Small intestine (tissue), 7 donors: Measurements from ENCODE around the gene LOC128125822.

ENCODE experiments used
- DNase-seq, 2 donors: peaks; one replicate each; pipeline versions ENCODE4 v3.0.0 to v3.0.0-alpha.2; 2013
- FAIRE-seq: peaks from 2 replicates; lab custom pipeline; 2012; peaks lifted over from hg19 to GRCh38; lab: Jason Lieb, UNC
- H3K27ac ChIP-seq, 3 donors: one replicate each; pipeline ENCODE4 v1.5.1; 2013; ENCODE audit warnings: low read length in 2 of 3, mild to moderate bottlenecking in 2 of 3, control low read depth in 1 of 3, inconsistent platforms in 1 of 3, low read depth in 1 of 3, moderate library complexity in 1 of 3
- H3K27me3 ChIP-seq, 3 donors: one replicate each; pipeline ENCODE4 v1.6.1; 2013; ENCODE audit warnings: low read length in 3 of 3, inconsistent platforms in 1 of 3; ENCODE audit not compliant: control insufficient read depth in 3 of 3, insufficient read depth in 3 of 3
- H3K36me3 ChIP-seq, 3 donors: one replicate each; pipeline ENCODE4 v1.6.1; 2013; ENCODE audit warnings: low read length in 3 of 3, inconsistent platforms in 1 of 3, low read depth in 1 of 3, mild to moderate bottlenecking in 1 of 3, moderate library complexity in 1 of 3; ENCODE audit not compliant: control insufficient read depth in 3 of 3, insufficient read depth in 2 of 3
- H3K4me1 ChIP-seq, 3 donors: one replicate each; pipeline ENCODE4 v1.6.1; 2013; ENCODE audit warnings: low read length in 2 of 3, inconsistent platforms in 1 of 3, low read depth in 1 of 3, mild to moderate bottlenecking in 1 of 3, moderate library complexity in 1 of 3; ENCODE audit not compliant: control insufficient read depth in 3 of 3, insufficient read depth in 2 of 3
- H3K4me3 ChIP-seq, 3 donors: one replicate each; pipeline ENCODE4 v1.5.1; 2013; ENCODE audit warnings: low read length in 3 of 3, control low read depth in 1 of 3, inconsistent platforms in 1 of 3, low read depth in 1 of 3, mild to moderate bottlenecking in 1 of 3, moderate library complexity in 1 of 3
- H3K9me3 ChIP-seq, 2 donors: one replicate each; pipeline ENCODE4 v1.6.1; 2013; ENCODE audit warnings: low read depth in 1 of 2, low read length in 1 of 2; ENCODE audit not compliant: control insufficient read depth in 2 of 2, insufficient read depth in 1 of 2
- WGBS, 3 donors: extraction: QIAGEN DNeasy Blood & Tissue Kit; methylation state at CpG; one replicate each; pipeline ENCODE4 v1.1.7; 2013; 5-methylcytosine and 5-hydroxymethylcytosine counted together
- donor health status: healthy with polysubstance abuse.
- donor health status: control.
- donor health status: control.
- donor health status: Bipolar disorder and iron deficiency.
- donor health status: healthy.

Gene LOC128125822

DNA sequence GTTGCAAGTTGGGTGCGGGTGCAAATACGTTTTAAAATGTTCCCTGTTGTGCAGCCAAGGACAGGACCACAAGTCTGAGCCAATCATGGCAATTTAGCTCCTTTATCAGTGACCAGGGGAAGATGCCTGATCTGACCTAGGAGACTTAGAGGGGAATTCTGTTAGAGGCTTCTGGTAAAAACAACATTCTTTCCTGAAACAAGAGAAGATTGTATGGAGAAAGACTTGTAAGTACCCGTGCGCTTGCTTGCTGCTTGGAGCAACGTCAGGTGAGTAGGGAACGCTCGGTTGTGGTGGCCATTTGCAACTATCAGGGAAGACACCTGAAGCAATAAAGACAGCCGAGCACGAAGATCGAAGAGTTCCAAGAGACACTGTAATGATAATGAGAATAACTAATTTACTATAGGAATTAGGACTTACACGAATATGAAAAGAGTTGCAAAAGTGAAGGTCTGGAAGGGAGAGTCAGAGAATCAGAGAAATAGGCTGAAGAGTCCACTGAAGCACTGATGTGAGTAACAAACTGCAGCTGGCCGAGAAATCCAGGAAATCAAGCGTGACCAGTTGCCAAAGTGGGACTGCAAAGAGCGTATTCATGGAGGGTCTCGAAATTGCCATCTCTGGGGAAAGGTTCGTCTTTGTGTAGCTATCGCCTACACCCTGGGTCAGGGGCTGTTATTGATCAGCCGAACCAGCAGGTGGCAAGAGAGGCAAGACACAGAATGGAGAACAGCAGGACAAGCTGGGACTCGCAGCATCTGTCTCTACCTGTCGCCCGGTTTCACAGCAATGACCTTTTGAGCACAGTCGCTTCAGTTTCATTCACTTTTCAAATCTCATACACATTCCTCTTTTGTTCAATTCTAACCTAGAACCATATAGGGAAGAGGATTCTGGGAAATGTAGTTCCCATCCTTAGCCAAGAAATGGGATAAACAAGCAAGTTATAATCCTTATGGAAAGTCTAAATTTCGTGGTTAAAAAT is 26.1 kb downstream of the LOC128125822 start:
- Histone ChIP-seq H3K36me3 (no peaks in the 10 kb centered on the region), H3K27me3 (no peaks in the 10 kb centered on the region), H3K9me3 (no peaks in the 10 kb centered on the region), H3K27ac (peak overlapping the region in 1 of 3 donors; percentile 60), H3K4me1 (no peaks in the 10 kb centered on the region), H3K4me3 (peak overlapping the region in 2 of 3 donors; percentile 50 to 51)
- 1 to 4% (median 2%) methylated on average over 23 of the region's 23 CpGs for WGBS, 3 donors
- FAIRE-seq, result no peak
- peak; percentile 83 to 87 for DNase-seq

DNA sequence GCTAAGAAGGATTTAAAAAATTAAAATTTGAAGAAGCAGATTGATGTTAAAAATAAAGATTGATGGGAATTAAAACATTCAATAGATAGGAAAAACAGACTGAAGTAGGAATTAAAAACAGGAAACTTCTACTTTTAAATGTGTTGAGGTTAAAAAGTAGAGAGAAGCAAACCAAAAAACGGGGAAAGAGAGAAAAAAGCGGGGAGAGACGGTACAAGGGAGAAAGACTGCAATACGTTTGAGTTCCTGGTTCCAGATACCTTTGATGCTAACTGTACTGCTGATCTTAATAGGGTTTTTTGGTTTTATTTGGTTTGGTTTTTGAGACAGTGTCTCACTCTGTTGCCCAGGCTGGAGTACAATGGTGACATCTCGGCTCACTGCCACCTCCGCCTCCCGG is 27.0 kb downstream of the LOC128125822 start:
- no peaks in the 10 kb centered on the region for H3K9me3 ChIP-seq
- H3K27me3 ChIP-seq, result no peaks in the 10 kb centered on the region
- H3K4me1 ChIP-seq, result no peaks in the 10 kb centered on the region
- 87 to 90% (median 89%) methylated on average over 7 of the region's 7 CpGs for WGBS, 3 donors
- no peak overlapping the region for H3K27ac ChIP-seq
- DNase-seq (no peak), FAIRE-seq (no peak)
- H3K36me3 ChIP-seq, result no peaks in the 10 kb centered on the region
- H3K4me3 ChIP-seq, result no peak overlapping the region

DNA sequence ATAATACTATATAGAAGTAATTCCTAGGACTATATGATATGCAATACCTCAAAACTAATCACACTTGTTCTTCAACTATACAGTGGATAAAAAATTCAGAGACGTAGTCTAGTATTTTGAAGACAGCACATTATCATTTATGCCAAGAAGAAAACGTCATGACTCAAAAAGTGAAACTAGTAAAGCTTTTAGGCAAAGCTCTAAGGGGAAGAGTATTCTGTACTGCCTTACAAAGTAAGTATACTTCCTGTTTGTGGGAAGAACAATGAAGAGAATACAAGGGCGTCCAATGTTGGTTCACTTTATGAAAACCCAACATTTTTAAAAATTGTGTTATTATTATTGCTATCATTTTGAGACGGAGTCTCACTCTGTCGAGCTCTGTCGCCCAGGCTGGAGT is 27.9 kb downstream of the LOC128125822 start:
- H3K9me3 ChIP-seq, result no peaks in the 10 kb centered on the region
- 77 to 83% (median 79%) methylated on average over 6 of the region's 6 CpGs for WGBS, 3 donors
- H3K4me3 ChIP-seq, result no peak overlapping the region
- H3K27me3 ChIP-seq, result no peaks in the 10 kb centered on the region
- FAIRE-seq (no peak), DNase-seq (no peak)
- no peaks in the 10 kb centered on the region for H3K4me1 ChIP-seq
- no peak overlapping the region for H3K27ac ChIP-seq
- no peaks in the 10 kb centered on the region for H3K36me3 ChIP-seq

DNA sequence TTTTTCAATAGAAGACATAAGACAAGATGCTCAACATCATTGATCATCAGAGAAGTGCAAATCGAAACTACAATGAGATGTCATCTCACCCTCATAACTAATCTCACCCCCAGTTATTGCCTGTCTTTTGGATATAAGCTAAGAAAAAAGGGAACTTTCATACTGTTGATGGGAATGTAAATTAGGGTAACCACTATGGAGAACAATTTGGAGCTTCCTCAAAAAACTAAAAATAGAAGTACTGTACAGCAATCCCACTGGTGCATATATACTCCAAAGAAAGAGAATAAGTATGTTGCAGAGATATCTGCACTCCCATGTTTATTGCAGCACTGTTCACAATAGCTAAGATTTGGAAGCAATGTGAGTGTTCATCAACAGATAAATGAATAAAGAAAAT is 37.0 kb downstream of the LOC128125822 start:
- Histone ChIP-seq H3K27ac (no peak overlapping the region), H3K27me3 (no peaks in the 10 kb centered on the region), H3K36me3 (no peaks in the 10 kb centered on the region), H3K4me1 (no peaks in the 10 kb centered on the region), H3K4me3 (no peak overlapping the region), H3K9me3 (no peaks in the 10 kb centered on the region)
- no peak for DNase-seq
- WGBS, 3 donors, result 81 to 98% (median 91%) methylated on average over 1 of the region's 1 CpG
- FAIRE-seq, result no peak

DNA sequence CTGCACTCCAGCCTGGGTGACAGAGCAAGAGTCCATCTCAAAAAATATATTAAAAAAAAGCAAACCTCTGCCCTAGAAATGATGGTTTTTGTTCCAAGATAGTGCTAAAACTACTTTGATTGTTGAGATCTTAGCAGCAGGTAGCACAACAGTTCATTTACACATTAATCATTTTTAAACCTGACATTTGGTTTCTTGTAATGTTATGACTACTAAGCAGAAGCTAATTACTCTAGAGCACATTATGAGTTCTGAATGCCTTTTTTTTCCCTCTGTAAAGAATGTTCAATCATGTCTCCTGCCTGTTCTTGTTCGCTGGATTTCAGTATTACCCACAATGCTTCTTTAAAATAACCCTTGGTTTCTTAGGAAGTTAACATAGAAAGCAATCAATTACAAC is 38.7 kb downstream of the LOC128125822 start:
- no peaks in the 10 kb centered on the region for H3K27me3 ChIP-seq
- H3K4me3 ChIP-seq, result no peak overlapping the region
- no peaks in the 10 kb centered on the region for H3K4me1 ChIP-seq
- H3K36me3 ChIP-seq, result no peaks in the 10 kb centered on the region
- WGBS, 3 donors, result 29 to 60% (median 40%) methylated on average over 1 of the region's 1 CpG
- DNase-seq, result no peak
- H3K27ac ChIP-seq, result no peak overlapping the region
- no peaks in the 10 kb centered on the region for H3K9me3 ChIP-seq
- no peak for FAIRE-seq

DNA sequence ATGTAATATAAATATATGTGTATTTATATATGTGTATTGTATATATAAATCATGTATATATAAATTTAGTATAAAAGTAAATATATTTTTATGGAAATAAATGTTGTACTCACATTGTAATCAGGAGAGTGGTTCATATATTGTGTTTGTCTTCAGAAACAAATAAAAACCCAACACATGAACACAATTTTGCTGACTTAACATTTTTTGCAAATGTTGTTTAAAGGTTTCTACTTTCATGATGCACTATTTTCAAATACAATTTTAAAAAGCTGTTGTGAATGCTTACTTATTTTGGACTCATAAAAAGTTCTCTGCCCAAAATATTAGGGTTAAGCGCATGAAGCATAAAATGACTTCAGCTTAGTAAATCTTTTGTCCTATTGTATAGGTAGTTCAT is 39.3 kb downstream of the LOC128125822 start:
- Histone ChIP-seq H3K27ac (no peak overlapping the region), H3K9me3 (no peaks in the 10 kb centered on the region), H3K36me3 (no peaks in the 10 kb centered on the region), H3K4me1 (no peaks in the 10 kb centered on the region), H3K27me3 (no peaks in the 10 kb centered on the region), H3K4me3 (no peak overlapping the region)
- FAIRE-seq, result peak; percentile 78
- DNase-seq, result no peak
- WGBS, 3 donors, result 96 to 100% (median 97%) methylated on average over 1 of the region's 1 CpG

DNA sequence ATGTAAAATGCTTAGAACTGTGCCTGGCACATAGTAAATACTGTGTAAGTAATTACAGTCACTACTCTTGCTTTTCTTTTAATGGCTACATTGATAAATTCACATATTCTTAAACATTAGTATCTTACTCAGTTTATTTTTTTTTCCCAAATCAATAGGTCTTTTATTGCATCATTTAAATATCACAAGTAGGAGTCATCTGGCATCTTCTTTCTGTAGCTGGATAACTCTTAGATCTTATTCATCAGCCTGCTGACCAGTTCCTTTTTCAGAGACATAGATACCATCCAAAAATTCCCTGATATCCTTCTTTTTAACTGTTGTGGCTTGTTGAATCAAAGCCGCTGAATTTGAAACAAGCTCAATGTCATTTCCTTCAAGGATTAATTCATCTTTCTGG is 43.3 kb downstream of the LOC128125822 start:
- DNase-seq (no peak), FAIRE-seq (no peak)
- no peak overlapping the region for H3K4me3 ChIP-seq
- no peaks in the 10 kb centered on the region for H3K9me3 ChIP-seq
- 92 to 99% (median 93%) methylated on average over 1 of the region's 1 CpG for WGBS, 3 donors
- H3K27me3 ChIP-seq, result no peaks in the 10 kb centered on the region
- H3K36me3 ChIP-seq, result no peaks in the 10 kb centered on the region
- H3K4me1 ChIP-seq, result no peaks in the 10 kb centered on the region
- no peak overlapping the region for H3K27ac ChIP-seq
